Upper lobe of left lung (tissue), 4 donors: ENCODE data around the gene BIN2.

Experiments
- CTCF ChIP-seq, 6 experiments: fragments of 450-650 bp in 4 of 6; fragments of 200-600 bp in 2 of 6; sonication (generic) in 2 of 6; IDR thresholded peaks; one replicate each; pipeline ENCODE4 v1.5.1; 2016 to 2019; ENCODE audit warnings: antibody characterized with exemption in 6 of 6
- POLR2A ChIP-seq, 4 donors: fragments of 450-650 bp; IDR thresholded peaks; one replicate each; pipeline ENCODE4 v1.5.1; 2016 to 2017; ENCODE audit warnings: antibody characterized with exemption in 4 of 4, mild to moderate bottlenecking in 2 of 4
- POLR2AphosphoS5 ChIP-seq, 2 donors: sonication (generic); formaldehyde crosslinking; IDR thresholded peaks; one replicate each; pipeline ENCODE4 v1.5.1; 2017; ENCODE audit warnings: antibody characterized with exemption in 2 of 2

GRCh38 chr12:51293696-51294095 is 30.3 kb downstream of the BIN2 start:
- no peak for TF ChIP-seq CTCF (IDR thresholded peaks at IDR 0.05)
- no peak for TF ChIP-seq POLR2A (IDR thresholded peaks at IDR 0.05)
- TF ChIP-seq POLR2AphosphoS5 (IDR thresholded peaks at IDR 0.05) = no peak
